ES-I3 (cell line): ENCODE data around the gene CD163L1.
A peak's percentile ranks its signal among the peaks of the same experiment; 100 is the strongest.
"Not testable (repeated sequence)": the region's sequence is repeated elsewhere in the genome, so short reads cannot be mapped to it uniquely, and the experiment has no call there.

Source experiments
- H3K36me3 ChIP-seq: 2 replicates; pipeline ENCODE4 v1.6.1; 2013; ENCODE audit warnings: mild to moderate bottlenecking, low read length, control low read depth, moderate library complexity; ENCODE audit not compliant: insufficient read depth
- H3K4me1 ChIP-seq: 2 replicates; pipeline ENCODE4 v1.6.1; 2013; ENCODE audit warnings: mild to moderate bottlenecking, control low read depth, low read length; ENCODE audit not compliant: insufficient read depth
- H3K9ac ChIP-seq: 2 replicates; pipeline ENCODE4 v1.6.1; 2013; ENCODE audit warnings: low read depth, mild to moderate bottlenecking, low read length, moderate library complexity
- H3K9me3 ChIP-seq: 2 replicates; pipeline ENCODE4 v1.6.1; 2013; ENCODE audit warnings: mild to moderate bottlenecking, low read length, moderate library complexity; ENCODE audit not compliant: control insufficient read depth, insufficient read depth

CD163L1 gene

GRCh38 chr12:7439579-7440505 is 4.1 kb downstream of the CD163L1 start:
- Histone ChIP-seq H3K9me3 (no peaks in the 10 kb centered on the region), H3K9ac (peak overlapping the region; percentile 55), H3K36me3 (no peaks in the 10 kb centered on the region), H3K4me1 (no peaks in the 10 kb centered on the region)

GRCh38 chr12:7438291-7438995 is 5.5 kb downstream of the CD163L1 start:
- not testable (repeated sequence) for H3K4me1 ChIP-seq, H3K9me3 ChIP-seq, H3K36me3 ChIP-seq
- H3K9ac ChIP-seq = peak overlapping the region; percentile 55

GRCh38 chr12:7437494-7437893 is 6.5 kb downstream of the CD163L1 start:
- H3K9ac ChIP-seq = peak overlapping the region; percentile 14; the same call in 1 of the 2 replicates
- H3K9me3 ChIP-seq, H3K36me3 ChIP-seq, H3K4me1 ChIP-seq: not testable (repeated sequence)

- H3K36me3 ChIP-seq = no peaks in the 10 kb centered on the region
- no peaks in the 10 kb centered on the region for H3K9me3 ChIP-seq
- H3K4me1 ChIP-seq = 0 out of 2 replicates have a peak, but pooled peaks cover 8% of the 10 kb centered on the region
- no peak overlapping the region for H3K9ac ChIP-seq
These were observed 9.3 kb downstream of the CD163L1 start for GRCh38 chr12:7434670-7435069.

- no peaks in the 10 kb centered on the region for H3K9me3 ChIP-seq
- H3K4me1 ChIP-seq = 0 out of 2 replicates have a peak, but pooled peaks cover 8% of the 10 kb centered on the region
- no peaks in the 10 kb centered on the region for H3K36me3 ChIP-seq
- no peak overlapping the region for H3K9ac ChIP-seq
These were observed 10.6 kb downstream of the CD163L1 start for GRCh38 chr12:7433276-7433822.

GRCh38 chr12:7431993-7432685 is 11.8 kb downstream of the CD163L1 start:
- H3K4me1 ChIP-seq = 0 out of 2 replicates have a peak, but pooled peaks cover 8% of the 10 kb centered on the region
- no peaks in the 10 kb centered on the region for H3K36me3 ChIP-seq
- no peaks in the 10 kb centered on the region for H3K9me3 ChIP-seq
- H3K9ac ChIP-seq = no peak overlapping the region

GRCh38 chr12:7411343-7411742 is 32.6 kb downstream of the CD163L1 start:
- no peaks in the 10 kb centered on the region; the same call in 1 of the 2 replicates for H3K4me1 ChIP-seq
- H3K9me3 ChIP-seq = no peaks in the 10 kb centered on the region
- no peak overlapping the region for H3K9ac ChIP-seq
- H3K36me3 ChIP-seq = no peaks in the 10 kb centered on the region

- H3K9me3 ChIP-seq = no peaks in the 10 kb centered on the region
- H3K9ac ChIP-seq = no peak overlapping the region
- H3K36me3 ChIP-seq = no peaks in the 10 kb centered on the region
- H3K4me1 ChIP-seq = no peaks in the 10 kb centered on the region
These were observed 39.7 kb downstream of the CD163L1 start for GRCh38 chr12:7404275-7404674.

GRCh38 chr12:7403466-7403865 is 40.5 kb downstream of the CD163L1 start:
- no peaks in the 10 kb centered on the region for H3K4me1 ChIP-seq

GRCh38 chr12:7399089-7399488 is 44.9 kb downstream of the CD163L1 start:
- no peaks in the 10 kb centered on the region for H3K4me1 ChIP-seq
- H3K9ac ChIP-seq = no peak overlapping the region
- H3K36me3 ChIP-seq = no peaks in the 10 kb centered on the region
- no peaks in the 10 kb centered on the region for H3K9me3 ChIP-seq

More at GRCh38 chr12:7403466-7403865, 40.5 kb downstream of the CD163L1 start:
- H3K9ac ChIP-seq = no peak overlapping the region
- no peaks in the 10 kb centered on the region for H3K36me3 ChIP-seq
- H3K9me3 ChIP-seq = no peaks in the 10 kb centered on the region

- no peak overlapping the region for H3K9ac ChIP-seq
- H3K9me3 ChIP-seq = no peaks in the 10 kb centered on the region
- H3K36me3 ChIP-seq = no peaks in the 10 kb centered on the region
- no peaks in the 10 kb centered on the region for H3K4me1 ChIP-seq
These were observed 47.5 kb downstream of the CD163L1 start for GRCh38 chr12:7396418-7396817.

GRCh38 chr12:7395950-7396349 is 48.0 kb downstream of the CD163L1 start:
- no peaks in the 10 kb centered on the region for H3K36me3 ChIP-seq
- no peaks in the 10 kb centered on the region for H3K4me1 ChIP-seq
- H3K9me3 ChIP-seq = no peaks in the 10 kb centered on the region
- no peak overlapping the region for H3K9ac ChIP-seq

- Histone ChIP-seq H3K36me3 (no peaks in the 10 kb centered on the region), H3K9ac (no peak overlapping the region), H3K9me3 (no peaks in the 10 kb centered on the region), H3K4me1 (no peaks in the 10 kb centered on the region)
These were observed 56.7 kb downstream of the CD163L1 start for GRCh38 chr12:7387289-7387688.

GRCh38 chr12:7383157-7383556 is 60.8 kb downstream of the CD163L1 start:
- no peaks in the 10 kb centered on the region for H3K36me3 ChIP-seq
- no peaks in the 10 kb centered on the region for H3K4me1 ChIP-seq
- H3K9me3 ChIP-seq = no peaks in the 10 kb centered on the region
- H3K9ac ChIP-seq = no peak overlapping the region
